Right atrium auricular region (tissue), 2 donors: ENCODE results near the gene IRF2. TPM values are rescaled to one million over a fixed set of nuclear protein-coding genes. Genes with fewer than 3 reads are reported as not detected.

Source experiments
- DNase-seq: peaks from one replicate; pipeline ENCODE4 v3.0.0-alpha.2; 2019; ENCODE audit warnings: low spot score
- H3K27ac ChIP-seq, 2 donors: fragments of 200-600 bp; sonication (generic); 1 replicate in 1 of 2; 2 replicates in 1 of 2; pipeline ENCODE4 v1.5.1; 2016 to 2019
- H3K27me3 ChIP-seq, 2 donors: fragments of 200-600 bp; sonication (generic); one replicate each; pipeline versions ENCODE4 v1.5.1 to v1.6.0; 2017 to 2019
- H3K36me3 ChIP-seq: fragments of 200-600 bp; sonication (generic); one replicate; pipeline ENCODE4 v1.5.1; 2016
- H3K4me1 ChIP-seq, 2 donors: fragments of 200-600 bp; sonication (generic); one replicate each; pipeline versions ENCODE4 v1.5.1 to v1.6.0; 2017 to 2019
- H3K4me3 ChIP-seq, 2 donors: fragments of 200-600 bp; sonication (generic); 1 replicate in 1 of 2; 2 replicates in 1 of 2; pipeline ENCODE4 v1.5.1; 2017 to 2019; ENCODE audit warnings: mild to moderate bottlenecking in 1 of 2, moderate library complexity in 1 of 2
- H3K9me3 ChIP-seq, 2 donors: fragments of 200-600 bp; sonication (generic); one replicate each; pipeline ENCODE4 v1.5.1; 2019
- CTCF ChIP-seq, 2 donors: fragments of 200-600 bp; sonication (generic); IDR thresholded peaks; one replicate each; pipeline ENCODE4 v1.5.1; 2019; ENCODE audit warnings: antibody characterized with exemption in 2 of 2
- total RNA-seq, 2 donors: library from RNA; depleted of rRNA; stranded (reverse); fragments of >200 nt; gene quantifications; one replicate each; pipeline ENCODE4 v1.1.0, GENCODE V29; 2016

Gene IRF2
- total RNA-seq, 2 donors from 2014 or later: 17.7 to 24.5 TPM

DNA sequence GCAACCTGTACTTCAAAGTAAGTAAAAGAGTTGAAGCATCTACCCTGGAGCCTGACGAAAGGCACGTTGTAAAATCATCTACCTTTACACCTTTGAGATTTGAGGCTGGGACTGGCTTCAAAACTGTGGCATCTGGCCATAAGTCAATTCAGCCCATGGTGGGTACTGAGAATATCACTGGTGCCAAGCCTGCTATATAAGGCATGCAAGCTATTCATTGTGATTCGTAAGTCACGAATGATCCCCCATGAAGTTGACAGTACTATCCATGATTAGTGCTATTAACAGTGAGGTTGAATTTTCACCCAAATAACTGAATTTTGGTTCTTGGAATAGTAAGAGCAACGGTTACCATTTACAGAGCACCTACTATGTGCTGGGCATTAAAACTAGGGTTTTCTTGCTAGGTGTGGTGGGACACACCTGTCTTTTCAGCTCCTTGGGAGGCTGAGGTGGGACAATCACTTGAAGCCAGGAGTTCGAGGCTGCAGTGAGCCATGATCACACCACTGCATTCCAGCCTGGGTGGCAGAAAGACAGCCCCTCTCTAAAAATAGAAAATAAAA is 39.8 kb downstream of the IRF2 start:
- H3K27me3 ChIP-seq: no peaks in the 10 kb centered on the region

GRCh38 chr4:184434021-184434420 is 40.3 kb downstream of the IRF2 start:
- DNase-seq: no peak
- peaks cover 0 to 58% of the 10 kb centered on the region in 2 donors for H3K4me1 ChIP-seq
- H3K27me3 ChIP-seq: no peaks in the 10 kb centered on the region
- no peak for TF ChIP-seq CTCF (IDR thresholded peaks at IDR 0.05)
- no peak overlapping the region for H3K27ac ChIP-seq
- no peaks in the 10 kb centered on the region for H3K36me3 ChIP-seq
- no peaks in the 10 kb centered on the region for H3K9me3 ChIP-seq
- H3K4me3 ChIP-seq: no peak overlapping the region

More for the DNA sequence above, 39.8 kb downstream of the IRF2 start:
- Histone ChIP-seq H3K36me3 (no peaks in the 10 kb centered on the region), H3K4me3 (no peak overlapping the region), H3K4me1 (peaks cover 0 to 56% of the 10 kb centered on the region in 2 donors), H3K9me3 (no peaks in the 10 kb centered on the region), H3K27ac (no peak overlapping the region)
- TF ChIP-seq CTCF (IDR thresholded peaks at IDR 0.05): no peak
- no peak for DNase-seq

GRCh38 chr4:184433258-184433892 is 41.0 kb downstream of the IRF2 start:
- Histone ChIP-seq H3K4me1 (peaks cover 0 to 57% of the 10 kb centered on the region in 2 donors), H3K9me3 (no peaks in the 10 kb centered on the region), H3K36me3 (peaks cover 5% of the 10 kb centered on the region), H3K27me3 (no peaks in the 10 kb centered on the region), H3K27ac (no peak overlapping the region), H3K4me3 (no peak overlapping the region)
- no peak for TF ChIP-seq CTCF (IDR thresholded peaks at IDR 0.05)
- DNase-seq: no peak

DNA sequence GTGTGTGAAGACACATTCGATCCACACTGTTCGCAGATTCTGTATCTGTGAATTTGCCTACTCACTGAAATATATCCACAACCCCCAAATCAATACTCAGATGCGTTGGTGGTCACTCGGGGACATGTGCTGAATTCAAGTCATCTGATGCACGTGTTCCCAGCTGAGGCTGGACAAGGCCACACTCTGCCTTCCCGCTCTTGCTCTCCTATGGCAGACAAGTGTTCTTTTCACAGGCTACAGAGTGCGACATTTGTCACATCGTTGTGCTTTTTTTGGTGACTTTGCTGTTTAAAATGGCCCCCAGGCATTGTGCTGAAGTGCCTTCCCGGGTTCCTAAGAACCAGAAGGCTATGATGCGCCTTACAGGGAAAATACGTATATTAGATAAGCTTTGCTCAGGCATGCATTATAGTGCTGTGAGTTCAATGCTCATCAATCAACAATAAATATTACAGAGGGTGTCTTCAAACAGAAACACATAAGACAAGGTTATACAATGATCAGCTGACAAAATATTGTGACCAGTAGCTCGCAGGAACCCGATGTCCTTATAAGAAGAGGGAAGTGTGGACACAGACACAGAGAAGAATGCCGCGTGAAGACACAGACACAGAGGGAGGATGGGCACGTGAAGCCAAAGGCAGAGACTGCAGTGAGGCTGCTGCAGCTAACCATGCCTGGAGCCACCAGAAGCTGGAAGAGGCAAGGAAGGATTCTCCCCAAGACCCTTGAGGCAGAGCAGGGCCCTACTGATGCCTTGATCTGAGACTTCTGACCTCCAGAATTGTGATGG is 42.0 kb downstream of the IRF2 start:
- Histone ChIP-seq H3K4me1 (peaks cover 0 to 61% of the 10 kb centered on the region in 2 donors), H3K27ac (no peak overlapping the region), H3K9me3 (no peaks in the 10 kb centered on the region), H3K4me3 (no peak overlapping the region), H3K27me3 (no peaks in the 10 kb centered on the region), H3K36me3 (peaks cover 16% of the 10 kb centered on the region)
- no peak for DNase-seq
- no peak for TF ChIP-seq CTCF (IDR thresholded peaks at IDR 0.05)

- Histone ChIP-seq H3K9me3 (no peaks in the 10 kb centered on the region), H3K27me3 (no peaks in the 10 kb centered on the region), H3K4me1 (peaks cover 0 to 61% of the 10 kb centered on the region in 2 donors), H3K27ac (no peak overlapping the region), H3K4me3 (no peak overlapping the region), H3K36me3 (peaks cover 35% of the 10 kb centered on the region)
- TF ChIP-seq CTCF (IDR thresholded peaks at IDR 0.05): no peak
- DNase-seq: no peak
These were observed 44.2 kb downstream of the IRF2 start for GRCh38 chr4:184430163-184430562.
